Measurements from ENCODE around the gene SLC6A9. TPM values are rescaled to one million over a fixed set of nuclear protein-coding genes. Genes with fewer than 3 reads are reported as not detected.

SLC6A9 gene
- polyA plus RNA-seq, 3 donors: not detected

- Histone ChIP-seq H3K9me3 (replicated peaks in 1 of 2; ENCODE audit: control insufficient read depth in 1 of 2, insufficient read depth in 1 of 2, low read length in 2 of 2) (no peaks in the 10 kb centered on the region), H3K4me2 (replicated peaks; ENCODE audit: extremely low read depth, low read length, poor library complexity, severe bottlenecking) (peak overlapping the region; percentile 79), H3K36me3 (replicated peaks in 1 of 2; ENCODE audit: control insufficient read depth in 1 of 2, insufficient read depth in 2 of 2, low read length in 2 of 2) (peaks cover 25 to 37% of the 10 kb centered on the region in 2 donors), H3K9ac (ENCODE audit: insufficient read depth, low read length, poor library complexity, severe bottlenecking) (peak overlapping the region; percentile 100), H2AFZ (ENCODE audit: insufficient read depth, low read depth, low read length, poor library complexity, severe bottlenecking) (peak overlapping the region; percentile 99), H3K79me2 (ENCODE audit: insufficient read depth, low read length) (peaks cover 43% of the 10 kb centered on the region), H4K20me1 (ENCODE audit: insufficient read depth, low read length) (peaks cover 45% of the 10 kb centered on the region), H3K4me3 (replicated peaks in 1 of 3; ENCODE audit: low read depth in 2 of 3, low read length in 3 of 3) (peak overlapping the region; percentile 86 to 98 (median 97)), H3K4me1 (ENCODE audit: control insufficient read depth in 1 of 2, insufficient read depth in 2 of 2, low read length in 2 of 2) (peaks cover 48 to 61% of the 10 kb centered on the region in 2 donors), H3K27me3 (ENCODE audit: control insufficient read depth in 2 of 2, insufficient read depth in 2 of 2, low read length in 2 of 2) (no peaks in the 10 kb centered on the region), H3K27ac (ENCODE audit: low read depth in 1 of 2, low read length in 2 of 2) (peak overlapping the region; percentile 97 to 99)
- TF ChIP-seq, protein P1, sequence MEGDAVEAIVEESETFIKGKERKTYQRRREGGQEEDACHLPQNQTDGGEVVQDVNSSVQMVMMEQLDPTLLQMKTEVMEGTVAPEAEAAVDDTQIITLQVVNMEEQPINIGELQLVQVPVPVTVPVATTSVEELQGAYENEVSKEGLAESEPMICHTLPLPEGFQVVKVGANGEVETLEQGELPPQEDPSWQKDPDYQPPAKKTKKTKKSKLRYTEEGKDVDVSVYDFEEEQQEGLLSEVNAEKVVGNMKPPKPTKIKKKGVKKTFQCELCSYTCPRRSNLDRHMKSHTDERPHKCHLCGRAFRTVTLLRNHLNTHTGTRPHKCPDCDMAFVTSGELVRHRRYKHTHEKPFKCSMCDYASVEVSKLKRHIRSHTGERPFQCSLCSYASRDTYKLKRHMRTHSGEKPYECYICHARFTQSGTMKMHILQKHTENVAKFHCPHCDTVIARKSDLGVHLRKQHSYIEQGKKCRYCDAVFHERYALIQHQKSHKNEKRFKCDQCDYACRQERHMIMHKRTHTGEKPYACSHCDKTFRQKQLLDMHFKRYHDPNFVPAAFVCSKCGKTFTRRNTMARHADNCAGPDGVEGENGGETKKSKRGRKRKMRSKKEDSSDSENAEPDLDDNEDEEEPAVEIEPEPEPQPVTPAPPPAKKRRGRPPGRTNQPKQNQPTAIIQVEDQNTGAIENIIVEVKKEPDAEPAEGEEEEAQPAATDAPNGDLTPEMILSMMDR (IDR thresholded peaks at IDR 0.05): no peak
- peak; percentile 77 to 85 (median 83) for DNase-seq
- Mint-ChIP-seq H3K4me3 (peak overlapping the region; percentile 98 to 99), H3K27me3 (ENCODE audit: low read depth in 3 of 3) (peaks cover 3 to 8% (median 4%) of the 10 kb centered on the region in 3 donors), H3K27ac (peak overlapping the region; percentile 95 to 97 (median 96)), H3K36me3 (peaks cover 35 to 42% of the 10 kb centered on the region in 2 donors), H3K9me3 (peaks cover 0 to 1% (median 0%) of the 10 kb centered on the region in 7 donors), H3K4me1 (peaks cover 55% of the 10 kb centered on the region)
- WGBS (ENCODE audit: insufficient coverage): 0% methylated on average over 28 of the region's 34 CpGs
- intact Hi-C loops (cut with micrococcal nuclease): loop anchor here in 1 of 2 donors (2.0 to 10.0 kb wide), 3 partner anchors 29 to 379 kb away; partner anchors contain the start of genes ERI3, IPO13 and KDM4A
Measured at GRCh38 chr1:43975249-43975961, 55.9 kb downstream of the SLC6A9 start.

DNA sequence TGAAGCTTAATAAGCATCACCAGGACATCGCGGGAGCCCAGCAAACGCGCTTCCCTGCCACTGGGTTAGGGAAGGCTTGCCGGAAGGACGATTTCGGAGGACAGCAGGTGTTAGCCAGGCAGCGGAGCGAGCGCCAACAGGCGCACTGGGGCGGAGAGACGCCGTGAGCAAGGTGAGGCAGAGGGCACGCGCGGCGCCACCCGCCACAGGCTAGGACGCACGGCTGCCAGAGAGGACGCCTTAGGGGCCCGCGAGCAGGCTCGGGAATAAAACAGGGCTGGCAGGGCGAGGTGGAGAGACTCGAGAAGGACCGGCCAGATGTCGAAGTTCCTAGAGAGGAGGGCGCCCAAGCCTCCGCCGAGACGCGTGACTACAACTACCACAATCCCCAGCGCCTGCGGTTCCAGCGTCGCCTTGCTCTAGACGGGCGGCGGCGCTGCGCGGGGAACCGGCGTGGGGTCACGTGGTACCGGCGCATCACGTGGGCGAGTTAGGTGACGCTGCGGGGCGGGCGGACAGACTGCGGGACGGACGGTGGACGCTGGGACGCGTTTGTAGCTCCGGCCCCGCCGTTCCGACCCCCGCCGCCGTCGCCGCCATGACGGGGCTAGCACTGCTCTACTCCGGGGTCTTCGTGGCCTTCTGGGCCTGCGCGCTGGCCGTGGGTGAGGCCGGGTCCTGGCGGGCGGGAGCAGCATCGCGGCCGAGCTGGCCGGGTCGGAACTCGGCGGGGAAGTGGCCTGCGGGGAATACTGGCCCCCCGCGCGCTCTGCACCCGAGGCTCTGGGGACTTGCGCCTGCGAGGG is 56.6 kb downstream of the SLC6A9 start, which contains the start of gene ATP6V0B:
Gene ATP6V0B, plus strand, starts transcription at position 518 of the 806 bp plus-strand sequence. Its CDS starts 81 bp downstream, at position 599.
- peaks cover 41% of the 10 kb centered on the region for H4K20me1 ChIP-seq (ENCODE audit: insufficient read depth, low read length)
- H3K4me1 ChIP-seq (ENCODE audit: control insufficient read depth in 1 of 2, insufficient read depth in 2 of 2, low read length in 2 of 2): peaks cover 50 to 59% of the 10 kb centered on the region in 2 donors
- Mint-ChIP-seq H3K4me1 (peaks cover 53% of the 10 kb centered on the region), H3K36me3 (peaks cover 35 to 42% of the 10 kb centered on the region in 2 donors), H3K4me3 (peak within 1 kb of the TSS; percentile 98 to 99), H3K9me3 (peaks cover 0 to 1% (median 0%) of the 10 kb centered on the region in 7 donors), H3K27ac (peak within 1 kb of the TSS; percentile 95 to 97 (median 96)), H3K27me3 (ENCODE audit: low read depth in 3 of 3) (peaks cover 2 to 8% (median 2%) of the 10 kb centered on the region in 3 donors)
- peak within 1 kb of the TSS; percentile 86 to 98 (median 97) for H3K4me3 ChIP-seq (replicated peaks in 1 of 3; ENCODE audit: low read depth in 2 of 3, low read length in 3 of 3)
- WGBS (ENCODE audit: insufficient coverage): under 1% methylated on average over 85 of the region's 93 CpGs
- H3K27ac ChIP-seq (ENCODE audit: low read depth in 1 of 2, low read length in 2 of 2): peak within 1 kb of the TSS; percentile 97 to 99
- intact Hi-C loops (cut with micrococcal nuclease): loop anchor here (1.0 to 10.0 kb wide), 4 partner anchors 28 to 380 kb away; partner anchors contain the start of genes IPO13 (in 2 of the 2), ERI3 (in 1 of the 2) and KDM4A (in 1 of the 2)
- DNase-seq: peak; percentile 94 to 95 (median 94)
- H3K36me3 ChIP-seq (replicated peaks in 1 of 2; ENCODE audit: control insufficient read depth in 1 of 2, insufficient read depth in 2 of 2, low read length in 2 of 2): peaks cover 25 to 37% of the 10 kb centered on the region in 2 donors
- TF ChIP-seq, protein P1 (IDR thresholded peaks at IDR 0.05): peak; percentile 21
- H3K9me3 ChIP-seq (replicated peaks in 1 of 2; ENCODE audit: control insufficient read depth in 1 of 2, insufficient read depth in 1 of 2, low read length in 2 of 2): no peaks in the 10 kb centered on the region
- no peaks in the 10 kb centered on the region for H3K27me3 ChIP-seq (ENCODE audit: control insufficient read depth in 2 of 2, insufficient read depth in 2 of 2, low read length in 2 of 2)
- peak within 1 kb of the TSS; percentile 99 for H2AFZ ChIP-seq (ENCODE audit: insufficient read depth, low read depth, low read length, poor library complexity, severe bottlenecking)
- H3K4me2 ChIP-seq (replicated peaks; ENCODE audit: extremely low read depth, low read length, poor library complexity, severe bottlenecking): peak within 1 kb of the TSS; percentile 79
- peak within 1 kb of the TSS; percentile 100 for H3K9ac ChIP-seq (ENCODE audit: insufficient read depth, low read length, poor library complexity, severe bottlenecking)
- peaks cover 48% of the 10 kb centered on the region for H3K79me2 ChIP-seq (ENCODE audit: insufficient read depth, low read length)

All from CD14-positive monocyte (primary cell).